BLaER1 treated with 17β-estradiol and CSF1 and Interleukin-3, amounts not matched to agents 10 nM and 100 nM (cell line): ENCODE measurements around the gene IFI27L1.

ENCODE experiments used
- H3K27ac ChIP-seq, 11 experiments: shearing (Covaris generic); formaldehyde crosslinking; 2 replicates each; pipeline ENCODE4 v1.8.1; 2022
- H3K27me3 ChIP-seq, 11 experiments: shearing (Covaris generic); formaldehyde crosslinking; 2 replicates each; pipeline ENCODE4 v1.8.1; 2022
- H3K36me3 ChIP-seq, 11 experiments: shearing (Covaris generic); formaldehyde crosslinking; 2 replicates each; pipeline ENCODE4 v1.8.1; 2022
- H3K4me1 ChIP-seq, 10 experiments: shearing (Covaris generic); formaldehyde crosslinking; 2 replicates each; pipeline ENCODE4 v1.8.1; 2022
- H3K4me2 ChIP-seq, 11 experiments: shearing (Covaris generic); formaldehyde crosslinking; 2 replicates each; pipeline ENCODE4 v1.8.1; 2022
- H3K4me3 ChIP-seq, 10 experiments: shearing (Covaris generic); formaldehyde crosslinking; 2 replicates each; pipeline ENCODE4 v1.8.1; 2022
- H3K9ac ChIP-seq, 11 experiments: shearing (Covaris generic); formaldehyde crosslinking; 2 replicates each; pipeline ENCODE4 v1.8.1; 2022
- H3K9me3 ChIP-seq, 11 experiments: shearing (Covaris generic); formaldehyde crosslinking; replicated peaks in 1 of 11; 2 replicates each; pipeline ENCODE4 v1.8.1; 2022
- H4K20me1 ChIP-seq, 11 experiments: shearing (Covaris generic); formaldehyde crosslinking; 2 replicates each; pipeline ENCODE4 v1.8.1; 2022
- Cebpa-rat ChIP-seq, 11 experiments: shearing (Covaris generic); IDR thresholded peaks; 2 replicates each; pipeline ENCODE4 v1.8.1; 2022

IFI27L1 gene

DNA sequence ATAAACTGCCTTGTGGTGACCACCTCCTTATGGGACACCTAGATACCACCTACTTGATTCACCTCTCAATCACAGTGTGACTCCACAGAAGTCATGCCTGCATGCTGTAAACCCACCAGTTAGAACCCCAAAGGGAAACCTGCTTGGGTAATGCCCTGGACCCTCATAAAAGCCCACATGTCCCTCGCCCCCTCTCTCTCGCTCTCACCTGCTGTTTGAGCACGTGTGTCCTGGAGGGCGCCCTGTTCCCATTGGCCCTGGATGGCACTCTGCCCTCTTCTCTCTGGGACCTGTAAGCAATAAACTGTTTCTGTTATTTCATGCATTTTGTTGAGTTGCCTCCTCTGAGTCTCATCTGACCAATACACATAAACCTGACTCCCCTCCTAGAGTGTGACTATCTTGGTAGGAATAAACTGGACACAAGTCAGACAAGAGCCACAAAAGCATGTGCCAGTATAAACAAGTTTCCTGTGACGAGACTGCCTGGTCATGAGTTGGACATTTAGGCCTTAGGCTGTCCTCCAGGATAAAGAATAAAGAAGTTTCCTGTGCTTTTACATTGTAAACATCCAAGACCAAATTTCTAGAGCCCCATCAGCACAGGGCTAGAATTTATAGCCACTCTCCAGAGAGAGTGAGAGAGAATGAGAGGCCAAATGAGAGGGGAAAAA lies 39.7 kb downstream of the IFI27L1 start:
- no peak overlapping the region for H3K4me2 ChIP-seq
- no peaks in the 10 kb centered on the region; a peak in 1 of 22 replicates for H4K20me1 ChIP-seq
- no peaks in the 10 kb centered on the region for H3K27me3 ChIP-seq
- H3K4me1 ChIP-seq, result peaks cover 0 to 8% (median 0%) of the 10 kb centered on the region in 10 experiments; a peak in 3 of 20 replicates
- no peak overlapping the region for H3K4me3 ChIP-seq
- H3K27ac ChIP-seq, result no peak overlapping the region
- TF ChIP-seq Cebpa-rat (IDR thresholded peaks at IDR 0.05), result no peak
- peaks cover 0 to 3% (median 0%) of the 10 kb centered on the region in 11 experiments; a peak in 2 of 22 replicates for H3K36me3 ChIP-seq
- no peak overlapping the region for H3K9ac ChIP-seq
- H3K9me3 ChIP-seq, result peaks cover 23 to 42% (median 36%) of the 10 kb centered on the region in 11 experiments

DNA sequence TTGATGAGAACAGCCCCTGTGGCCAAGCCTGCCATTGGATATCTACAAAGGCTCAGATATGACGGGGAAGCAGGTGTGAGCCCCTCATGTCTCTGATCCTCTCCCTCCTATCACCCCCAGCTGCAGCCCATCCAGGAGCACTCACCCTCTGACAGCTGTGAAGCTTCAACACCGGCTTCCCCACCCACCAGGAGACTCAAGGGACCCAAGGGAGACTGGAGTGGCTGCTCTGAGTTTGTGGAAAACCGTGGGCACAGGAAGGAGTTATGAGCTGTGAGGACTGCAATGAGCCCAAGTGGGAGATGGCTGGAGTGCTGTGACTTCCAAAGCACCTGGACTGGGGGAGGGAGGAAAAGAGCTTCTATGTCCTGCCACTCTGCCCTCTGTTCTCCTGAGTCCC lies 40.4 kb downstream of the IFI27L1 start:
- no peak for TF ChIP-seq Cebpa-rat (IDR thresholded peaks at IDR 0.05)
- Histone ChIP-seq H3K36me3 (peaks cover 0 to 10% (median 0%) of the 10 kb centered on the region in 11 experiments; a peak in 3 of 22 replicates), H4K20me1 (no peaks in the 10 kb centered on the region; a peak in 1 of 22 replicates), H3K27me3 (no peaks in the 10 kb centered on the region), H3K4me1 (peaks cover 0 to 10% (median 0%) of the 10 kb centered on the region in 10 experiments; a peak in 3 of 20 replicates), H3K27ac (no peak overlapping the region), H3K9me3 (peaks cover 23 to 42% (median 36%) of the 10 kb centered on the region in 11 experiments), H3K9ac (no peak overlapping the region), H3K4me2 (no peak overlapping the region), H3K4me3 (no peak overlapping the region)

- Histone ChIP-seq H3K27ac (no peak overlapping the region), H3K4me2 (no peak overlapping the region), H3K36me3 (peaks cover 0 to 19% (median 0%) of the 10 kb centered on the region in 11 experiments; a peak in 9 of 22 replicates), H3K9me3 (peaks cover 23 to 42% (median 36%) of the 10 kb centered on the region in 11 experiments), H3K4me1 (peaks cover 0 to 10% (median 0%) of the 10 kb centered on the region in 10 experiments; a peak in 3 of 20 replicates), H4K20me1 (no peaks in the 10 kb centered on the region; a peak in 1 of 22 replicates), H3K4me3 (no peak overlapping the region), H3K9ac (no peak overlapping the region), H3K27me3 (no peaks in the 10 kb centered on the region)
- TF ChIP-seq Cebpa-rat (IDR thresholded peaks at IDR 0.05), result no peak
Observed at GRCh38 chr14:94122438-94122837, 41.3 kb downstream of the IFI27L1 start.

DNA sequence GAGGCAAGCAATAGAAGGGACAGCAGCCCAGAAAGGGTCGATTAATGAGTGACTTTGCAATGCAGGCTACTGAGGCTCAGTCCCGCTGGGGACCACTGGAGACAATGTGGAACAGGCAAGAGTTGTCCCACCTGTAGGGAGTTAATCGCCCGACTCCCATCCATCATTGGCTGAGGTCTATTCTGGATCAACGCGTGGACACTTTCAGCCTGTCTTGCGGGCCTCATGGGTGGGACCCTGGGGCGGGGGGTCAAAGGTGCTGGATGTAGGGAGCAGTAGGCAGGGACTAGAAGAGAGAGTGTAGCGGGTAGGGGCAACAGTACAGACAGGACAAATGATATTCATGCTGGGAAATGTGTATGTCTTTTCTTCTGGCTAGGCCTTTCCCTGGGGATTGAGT lies 42.2 kb downstream of the IFI27L1 start:
- H3K9me3 ChIP-seq, result peaks cover 23 to 42% (median 36%) of the 10 kb centered on the region in 11 experiments
- H3K27me3 ChIP-seq, result no peaks in the 10 kb centered on the region
- H3K36me3 ChIP-seq, result peaks cover 0 to 25% (median 0%) of the 10 kb centered on the region in 11 experiments; a peak in 9 of 22 replicates
- no peak overlapping the region for H3K4me3 ChIP-seq
- H4K20me1 ChIP-seq, result no peaks in the 10 kb centered on the region; a peak in 1 of 22 replicates
- peaks cover 0 to 14% (median 6%) of the 10 kb centered on the region in 10 experiments; a peak in 17 of 20 replicates for H3K4me1 ChIP-seq
- no peak for TF ChIP-seq Cebpa-rat (IDR thresholded peaks at IDR 0.05)
- H3K27ac ChIP-seq, result no peak overlapping the region
- H3K4me2 ChIP-seq, result no peak overlapping the region
- H3K9ac ChIP-seq, result no peak overlapping the region

- Histone ChIP-seq H3K9me3 (peaks cover 23 to 42% (median 36%) of the 10 kb centered on the region in 11 experiments), H3K4me2 (no peak overlapping the region), H3K27me3 (no peaks in the 10 kb centered on the region), H3K4me1 (peaks cover 0 to 19% (median 11%) of the 10 kb centered on the region in 10 experiments; a peak in 18 of 20 replicates), H3K27ac (no peak overlapping the region), H3K4me3 (no peak overlapping the region), H3K36me3 (peaks cover 0 to 25% (median 0%) of the 10 kb centered on the region in 11 experiments; a peak in 9 of 22 replicates), H4K20me1 (no peaks in the 10 kb centered on the region; a peak in 1 of 22 replicates), H3K9ac (no peak overlapping the region)
- no peak for TF ChIP-seq Cebpa-rat (IDR thresholded peaks at IDR 0.05)
Observed at GRCh38 chr14:94123868-94124267, 42.8 kb downstream of the IFI27L1 start.

- Histone ChIP-seq H3K36me3 (peaks cover 0 to 25% (median 0%) of the 10 kb centered on the region in 11 experiments; a peak in 9 of 22 replicates), H3K4me2 (peak overlapping the region in 2 of 11 experiments; percentile 18 to 21; a peak in 2 of 22 replicates), H3K9me3 (peaks cover 15 to 34% (median 27%) of the 10 kb centered on the region in 11 experiments; a peak in 21 of 22 replicates), H3K27ac (no peak overlapping the region), H3K4me3 (no peak overlapping the region), H3K27me3 (no peaks in the 10 kb centered on the region), H3K9ac (no peak overlapping the region), H3K4me1 (peaks cover under 1 to 23% (median 13%) of the 10 kb centered on the region in 10 experiments; a peak in 19 of 20 replicates), H4K20me1 (no peaks in the 10 kb centered on the region; a peak in 1 of 22 replicates)
- TF ChIP-seq Cebpa-rat (IDR thresholded peaks at IDR 0.05), result no peak
Observed at GRCh38 chr14:94124582-94125377, 43.7 kb downstream of the IFI27L1 start.

DNA sequence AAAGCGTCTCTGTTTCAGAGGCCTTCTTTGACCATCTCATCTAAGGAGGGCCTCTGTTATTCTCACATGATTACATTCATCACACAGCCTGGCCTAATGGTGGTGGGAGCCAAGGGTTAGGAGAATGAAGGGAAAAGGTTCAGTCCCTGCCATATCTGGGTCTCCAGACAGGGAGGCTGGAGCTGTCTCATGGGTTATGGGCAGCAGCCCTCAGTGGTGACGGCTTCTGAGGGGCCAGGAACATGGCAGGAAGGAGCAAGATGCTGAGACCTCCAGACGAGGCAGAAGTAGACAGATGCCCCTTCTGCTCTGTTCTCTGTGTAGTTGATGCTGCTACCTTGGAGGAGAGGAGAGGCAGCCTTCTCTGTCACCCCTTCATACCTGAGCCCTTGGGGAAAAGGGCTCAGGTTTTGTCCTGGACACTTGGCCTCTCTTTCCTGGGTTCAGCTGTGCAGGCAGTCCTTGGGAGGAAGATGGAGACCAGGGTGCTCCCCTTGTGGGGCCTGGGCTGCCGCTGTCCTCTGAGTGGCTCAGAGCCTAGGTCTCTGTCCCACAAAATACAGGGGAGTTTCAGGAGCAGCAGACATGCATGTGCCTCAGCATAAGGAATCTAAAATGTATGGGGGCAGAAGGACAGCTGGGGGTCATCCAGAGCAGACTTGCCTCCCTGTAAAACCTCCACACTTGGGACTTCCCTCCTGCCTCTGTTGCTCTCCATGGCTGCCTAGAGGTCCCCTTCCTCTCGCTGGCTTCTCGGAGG lies 44.7 kb downstream of the IFI27L1 start:
- Histone ChIP-seq H3K4me2 (no peak overlapping the region), H3K9me3 (peaks cover 4 to 24% (median 16%) of the 10 kb centered on the region in 11 experiments; a peak in 18 of 22 replicates), H3K9ac (no peak overlapping the region), H3K4me1 (peaks cover 8 to 30% (median 18%) of the 10 kb centered on the region in 10 experiments; a peak in 19 of 20 replicates), H3K27ac (no peak overlapping the region), H3K27me3 (no peaks in the 10 kb centered on the region), H4K20me1 (no peaks in the 10 kb centered on the region; a peak in 1 of 22 replicates), H3K4me3 (no peak overlapping the region), H3K36me3 (peaks cover 0 to 25% (median 0%) of the 10 kb centered on the region in 11 experiments; a peak in 9 of 22 replicates)
- no peak for TF ChIP-seq Cebpa-rat (IDR thresholded peaks at IDR 0.05)

DNA sequence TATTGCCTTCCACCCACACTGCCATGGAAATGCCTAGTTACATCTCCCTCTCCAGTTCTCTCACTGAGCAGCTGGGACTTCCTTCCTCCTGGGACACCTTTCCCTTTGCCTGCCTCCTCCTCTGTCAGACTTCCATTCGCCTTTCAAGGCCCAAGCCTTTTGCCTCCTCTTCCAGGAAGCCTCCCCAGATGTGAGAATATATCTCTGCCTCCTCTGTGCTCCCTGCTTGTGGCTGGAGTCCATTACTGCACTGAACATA lies 45.2 kb downstream of the IFI27L1 start:
- peaks cover 0 to 25% (median 0%) of the 10 kb centered on the region in 11 experiments; a peak in 9 of 22 replicates for H3K36me3 ChIP-seq
- H3K27me3 ChIP-seq, result no peaks in the 10 kb centered on the region
- peaks cover 0 to 19% (median 11%) of the 10 kb centered on the region in 11 experiments; a peak in 10 of 22 replicates for H3K9me3 ChIP-seq
- no peak overlapping the region for H3K9ac ChIP-seq
- H3K4me1 ChIP-seq, result peaks cover 8 to 30% (median 18%) of the 10 kb centered on the region in 10 experiments; a peak in 19 of 20 replicates
- no peak overlapping the region for H3K4me3 ChIP-seq
- no peak overlapping the region for H3K4me2 ChIP-seq
- H3K27ac ChIP-seq, result no peak overlapping the region
- no peak for TF ChIP-seq Cebpa-rat (IDR thresholded peaks at IDR 0.05)
- H4K20me1 ChIP-seq, result no peaks in the 10 kb centered on the region; a peak in 1 of 22 replicates
